Lower leg skin (tissue), 3 donors: ENCODE results near the gene RPS6KA4.

Source experiments
- CTCF ChIP-seq, 3 donors: fragments of 450-650 bp; IDR thresholded peaks; one replicate each; pipeline ENCODE4 v1.5.1; 2016; ENCODE audit warnings: antibody characterized with exemption in 3 of 3, mild to moderate bottlenecking in 3 of 3, moderate library complexity in 2 of 3
- POLR2A ChIP-seq, 2 donors: fragments of 450-650 bp; IDR thresholded peaks; one replicate each; pipeline ENCODE4 v1.6.1; 2016 to 2017; ENCODE audit warnings: antibody characterized with exemption in 2 of 2, mild to moderate bottlenecking in 1 of 2, moderate library complexity in 1 of 2

GRCh38 chr11:64358907-64359711, at the start of gene RPS6KA4:
- TF ChIP-seq POLR2A (IDR thresholded peaks at IDR 0.05) (no peak), CTCF (IDR thresholded peaks at IDR 0.05) (no peak)
